Large intestine (tissue), 3 donors: Measurements from ENCODE around the gene BRD1. TPM values are rescaled to one million over a fixed set of nuclear protein-coding genes. Genes with fewer than 3 reads are reported as not detected.

Experiments
- DNase-seq, 2 donors: peaks; one replicate each; pipeline versions ENCODE4 v3.0.0 to v3.0.0-alpha.2; 2013
- H3K27ac ChIP-seq: one replicate; pipeline ENCODE4 v1.5.1; 2013; ENCODE audit warnings: low read length
- H3K27me3 ChIP-seq: 2 replicates; pipeline ENCODE4 v1.6.1; 2013; ENCODE audit warnings: low read length; ENCODE audit not compliant: control insufficient read depth, insufficient read depth
- H3K36me3 ChIP-seq: 2 replicates; pipeline ENCODE4 v1.6.1; 2013; ENCODE audit warnings: low read length; ENCODE audit not compliant: control insufficient read depth, insufficient read depth
- H3K4me1 ChIP-seq: one replicate; pipeline ENCODE4 v1.6.1; 2013; ENCODE audit warnings: low read length; ENCODE audit not compliant: control insufficient read depth, insufficient read depth
- H3K4me3 ChIP-seq: one replicate; pipeline ENCODE4 v1.5.1; 2013; ENCODE audit warnings: low read length
- H3K9me3 ChIP-seq: one replicate; pipeline ENCODE4 v1.6.1; 2013; ENCODE audit warnings: mild to moderate bottlenecking, low read depth, low read length, moderate library complexity; ENCODE audit not compliant: control insufficient read depth
- WGBS: methylation state at CpG from one replicate; pipeline ENCODE4 v1.1.5; 2013; ENCODE audit warnings: low lambda C conversion rate; ENCODE audit not compliant: insufficient coverage; 5-methylcytosine and 5-hydroxymethylcytosine counted together
- polyA plus RNA-seq: library from polyadenylated mRNA; unstranded; fragments of 120-200 nt; gene quantifications from one replicate; pipeline ENCODE4 v1.2.1, GENCODE V29; 2013

The BRD1 gene
- polyA plus RNA-seq, 1 donor = 36.8 TPM

GRCh38 chr22:49866134-49866533 is 38.5 kb upstream of the BRD1 start:
- Histone ChIP-seq H3K9me3 (peaks cover 36% of the 10 kb centered on the region), H3K4me3 (no peak overlapping the region), H3K4me1 (no peaks in the 10 kb centered on the region), H3K36me3 (no peaks in the 10 kb centered on the region), H3K27ac (no peak overlapping the region), H3K27me3 (no peaks in the 10 kb centered on the region)
- no CpG with 5 or more reads among the region's 2 CpGs for WGBS
- no peak for DNase-seq

DNA sequence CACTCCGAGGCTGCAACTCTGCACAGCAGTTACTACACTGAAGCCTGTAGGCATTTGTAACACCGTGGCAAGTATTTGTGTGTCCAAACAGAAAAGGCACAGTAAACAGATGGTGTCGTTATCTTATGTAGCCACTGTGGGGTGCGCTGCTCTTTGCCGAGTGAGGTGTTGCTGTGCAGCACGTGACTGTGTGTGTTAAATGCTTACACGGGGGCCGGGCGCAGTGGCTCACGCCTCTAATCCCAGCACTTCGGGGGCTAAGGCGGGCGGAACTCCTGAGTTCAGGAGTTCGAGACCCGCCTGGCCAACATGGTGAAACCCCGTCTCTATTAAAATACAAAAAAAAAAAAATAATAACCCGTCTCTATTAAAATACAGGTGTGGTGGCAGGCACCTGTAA is 37.5 kb upstream of the BRD1 start:
- no peaks in the 10 kb centered on the region for H3K27me3 ChIP-seq
- H3K36me3 ChIP-seq = no peaks in the 10 kb centered on the region
- no peak for DNase-seq
- peaks cover 36% of the 10 kb centered on the region for H3K9me3 ChIP-seq
- no CpG with 5 or more reads among the region's 17 CpGs for WGBS
- H3K27ac ChIP-seq = no peak overlapping the region
- H3K4me1 ChIP-seq = no peaks in the 10 kb centered on the region
- no peak overlapping the region for H3K4me3 ChIP-seq

- no peaks in the 10 kb centered on the region for H3K27me3 ChIP-seq
- H3K4me1 ChIP-seq = no peaks in the 10 kb centered on the region
- H3K4me3 ChIP-seq = no peak overlapping the region
- no CpG with 5 or more reads among the region's 7 CpGs for WGBS
- H3K36me3 ChIP-seq = no peaks in the 10 kb centered on the region
- H3K9me3 ChIP-seq = peaks cover 26% of the 10 kb centered on the region
- DNase-seq = no peak
- no peak overlapping the region for H3K27ac ChIP-seq
Measured at GRCh38 chr22:49863931-49864330, 36.3 kb upstream of the BRD1 start.

DNA sequence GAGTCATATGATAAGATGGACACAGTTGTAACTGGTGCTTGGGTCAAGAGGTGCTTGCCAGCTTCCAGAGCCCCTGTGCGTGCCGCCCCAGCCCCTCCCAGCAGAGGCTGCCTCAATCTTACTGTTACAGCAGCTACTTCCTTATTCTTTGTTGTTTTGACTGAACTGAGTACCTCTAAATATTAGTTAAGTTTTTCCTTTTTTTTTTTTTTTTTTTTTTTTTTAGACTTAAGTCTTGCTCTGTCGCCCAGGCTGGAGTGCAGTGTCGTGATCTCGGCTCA is 34.8 kb upstream of the BRD1 start:
- no peaks in the 10 kb centered on the region for H3K27me3 ChIP-seq
- WGBS = no CpG with 5 or more reads among the region's 5 CpGs

DNA sequence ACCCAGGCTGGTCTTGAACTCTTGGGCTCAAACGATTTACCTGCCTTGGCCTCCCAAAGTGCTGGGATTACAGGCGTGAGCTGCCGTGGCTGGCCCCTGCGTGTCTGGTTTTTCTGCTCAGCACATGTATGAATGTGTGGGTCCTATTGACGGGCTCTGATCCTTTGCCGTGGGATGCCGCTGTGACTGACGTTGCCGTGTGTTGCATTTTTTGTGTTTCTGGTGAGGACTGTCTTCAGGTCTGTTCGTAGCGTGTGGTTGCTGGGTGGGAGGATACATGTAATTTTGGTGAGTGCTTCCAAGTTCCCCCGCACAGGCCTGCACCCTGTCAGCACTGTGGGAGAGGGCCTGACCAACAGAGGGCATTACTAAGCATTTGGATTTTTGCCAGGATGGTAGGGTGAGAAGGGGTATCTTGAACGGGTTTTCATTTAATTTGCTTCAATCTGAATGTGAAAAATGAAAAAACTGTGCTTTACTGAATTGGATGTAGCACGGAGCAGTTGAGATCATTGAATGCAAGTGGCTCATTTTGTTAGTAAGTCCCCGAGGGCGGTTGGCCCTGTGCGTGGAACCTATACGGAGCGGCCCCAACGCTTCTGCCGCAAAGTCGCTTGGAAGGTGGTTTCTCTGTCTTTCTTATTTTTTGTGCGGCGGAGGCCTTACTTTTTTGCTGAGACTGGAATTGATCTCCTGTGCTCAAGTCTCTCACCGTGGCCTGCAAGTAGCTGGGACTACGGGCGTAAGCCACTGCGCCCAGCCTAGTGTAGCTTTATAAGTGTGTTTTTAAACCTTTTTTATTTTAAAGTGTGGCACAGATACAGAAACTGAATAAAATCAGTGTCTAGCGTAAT is 34.2 kb upstream of the BRD1 start:
- WGBS = 86% methylated on average over 4 of the region's 29 CpGs
- no peaks in the 10 kb centered on the region for H3K4me1 ChIP-seq
- no peak for DNase-seq
- no peaks in the 10 kb centered on the region for H3K27me3 ChIP-seq
- peaks cover 5% of the 10 kb centered on the region for H3K36me3 ChIP-seq
- H3K27ac ChIP-seq = no peak overlapping the region
- H3K9me3 ChIP-seq = peaks cover 13% of the 10 kb centered on the region
- H3K4me3 ChIP-seq = no peak overlapping the region

More for the DNA sequence above, 34.8 kb upstream of the BRD1 start:
- H3K9me3 ChIP-seq = peaks cover 18% of the 10 kb centered on the region
- H3K4me3 ChIP-seq = no peak overlapping the region
- H3K36me3 ChIP-seq = no peaks in the 10 kb centered on the region
- H3K4me1 ChIP-seq = no peaks in the 10 kb centered on the region
- H3K27ac ChIP-seq = no peak overlapping the region
- DNase-seq = no peak

- no peaks in the 10 kb centered on the region for H3K27me3 ChIP-seq
- WGBS = no CpG with 5 or more reads among the region's 14 CpGs
- no peaks in the 10 kb centered on the region for H3K9me3 ChIP-seq
Measured at GRCh38 chr22:49858827-49859226, 31.2 kb upstream of the BRD1 start.

DNA sequence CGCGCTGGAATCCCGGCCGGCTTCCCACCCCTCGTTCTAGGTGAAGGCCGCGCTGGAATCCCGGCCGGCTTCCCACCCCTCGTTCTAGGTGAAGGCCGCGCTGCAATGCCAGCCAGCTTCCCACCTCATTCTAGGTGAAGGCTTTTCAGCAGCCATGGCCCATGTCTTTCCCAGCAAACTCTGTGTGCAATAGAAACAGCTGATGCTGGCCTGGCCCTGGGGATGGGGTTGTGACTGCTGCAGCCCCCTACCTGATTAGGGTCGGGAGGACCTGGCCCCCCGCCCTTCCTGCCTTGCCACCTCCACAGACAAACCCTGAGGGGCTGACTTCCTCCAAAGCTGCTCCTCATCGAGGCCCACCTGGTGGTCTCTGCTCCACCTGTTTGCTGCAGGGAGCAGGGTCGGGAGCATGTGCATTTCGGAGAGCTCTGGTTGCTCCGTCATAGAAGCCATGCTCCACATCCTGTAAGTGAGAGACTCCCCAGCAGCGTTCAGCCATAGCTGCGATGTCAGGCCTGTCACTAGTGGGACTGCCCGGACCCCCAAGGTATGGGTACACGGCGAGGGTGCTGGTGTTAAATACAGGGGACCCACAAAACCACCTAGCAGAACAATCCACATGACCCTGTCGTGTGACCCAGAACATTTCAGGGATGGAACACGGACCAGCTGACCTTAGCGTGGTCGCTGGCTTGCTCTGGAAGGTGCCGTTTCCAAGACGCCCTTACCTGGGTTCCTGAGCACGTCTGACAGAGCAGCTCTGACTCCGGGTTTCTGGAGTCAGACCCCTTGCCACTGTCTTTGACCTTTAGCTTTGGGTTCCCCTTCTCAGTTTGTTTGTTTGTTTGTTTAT is 29.3 kb upstream of the BRD1 start:
- Histone ChIP-seq H3K36me3 (peaks cover 7% of the 10 kb centered on the region), H3K9me3 (no peaks in the 10 kb centered on the region), H3K27me3 (no peaks in the 10 kb centered on the region), H3K27ac (no peak overlapping the region), H3K4me3 (no peak overlapping the region), H3K4me1 (peaks cover 14% of the 10 kb centered on the region)
- DNase-seq = no peak
- no CpG with 5 or more reads among the region's 31 CpGs for WGBS

More at GRCh38 chr22:49858827-49859226, 31.2 kb upstream of the BRD1 start:
- Histone ChIP-seq H3K27ac (no peak overlapping the region), H3K4me1 (peaks cover 7% of the 10 kb centered on the region), H3K4me3 (no peak overlapping the region), H3K36me3 (peaks cover 7% of the 10 kb centered on the region)
- no peak for DNase-seq

DNA sequence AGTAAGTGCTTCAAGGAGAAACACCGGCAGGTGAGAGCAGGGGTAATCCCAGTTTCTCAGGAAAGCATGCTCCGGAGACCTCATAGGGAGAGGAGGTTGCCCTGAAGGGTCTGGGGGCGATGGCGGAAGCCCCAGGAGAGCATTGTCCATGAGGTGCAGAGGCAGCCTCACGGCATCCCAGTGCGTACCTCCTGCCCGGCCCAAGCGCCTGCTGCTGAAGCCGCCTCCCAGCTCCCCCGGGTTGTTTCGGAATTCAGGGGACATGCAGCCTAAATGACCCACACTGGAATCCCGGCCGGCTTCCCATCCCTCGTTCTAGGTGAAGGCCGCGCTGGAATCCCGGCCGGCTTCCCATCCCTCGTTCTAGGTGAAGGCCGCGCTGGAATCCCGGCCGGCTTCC is 28.7 kb upstream of the BRD1 start:
- no peak overlapping the region for H3K4me3 ChIP-seq
- H3K4me1 ChIP-seq = peaks cover 18% of the 10 kb centered on the region
- H3K27ac ChIP-seq = no peak overlapping the region
- no CpG with 5 or more reads among the region's 23 CpGs for whole genome bisulfite sequencing
- no peaks in the 10 kb centered on the region for H3K9me3 ChIP-seq
- H3K27me3 ChIP-seq = no peaks in the 10 kb centered on the region
- H3K36me3 ChIP-seq = peaks cover 7% of the 10 kb centered on the region
- DNase-seq = no peak

GRCh38 chr22:49855251-49855911 is 27.7 kb upstream of the BRD1 start:
- WGBS = no CpG with 5 or more reads among the region's 9 CpGs

More at GRCh38 chr22:49855251-49855911, 27.7 kb upstream of the BRD1 start:
- Histone ChIP-seq H3K27me3 (peaks cover 4% of the 10 kb centered on the region), H3K4me3 (peak overlapping the region; percentile 61), H3K9me3 (no peaks in the 10 kb centered on the region), H3K36me3 (peaks cover 7% of the 10 kb centered on the region), H3K27ac (no peak overlapping the region), H3K4me1 (peaks cover 22% of the 10 kb centered on the region)
- peak in 1 of 2 donors; percentile 39 for DNase-seq
